Body of pancreas (tissue), 4 donors: Measurements from ENCODE around the gene MEF2D.

Source experiments
- CTCF ChIP-seq, 7 experiments: fragments of 450-650 bp in 4 of 7; fragments of 200-600 bp in 3 of 7; sonication (generic) in 3 of 7; IDR thresholded peaks; one replicate each; pipeline ENCODE4 v1.5.1; 2016 to 2019; ENCODE audit warnings: antibody characterized with exemption in 7 of 7
- POLR2A ChIP-seq, 3 donors: fragments of 450-650 bp; IDR thresholded peaks; one replicate each; pipeline ENCODE4 v1.6.1; 2016; ENCODE audit warnings: antibody characterized with exemption in 3 of 3, mild to moderate bottlenecking in 2 of 3

- TF ChIP-seq CTCF (IDR thresholded peaks at IDR 0.05) = no peak
- no peak for TF ChIP-seq POLR2A (IDR thresholded peaks at IDR 0.05)
Observed at GRCh38 chr1:156468693-156469345, 31.8 kb downstream of the MEF2D start.
